Osteoblast (primary cell): ENCODE measurements around the gene NT5DC3. TPM values are rescaled to one million over a fixed set of nuclear protein-coding genes. Genes with fewer than 3 reads are reported as not detected.
A peak's percentile ranks its signal among the peaks of the same experiment; 100 is the strongest.

Source experiments
- DNase-seq: peaks from one replicate; pipeline ENCODE4 v3.0.0; 2011; ENCODE audit warnings: low spot score, mixed read lengths; ENCODE audit not compliant: insufficient read length; ENCODE audit errors: missing footprints
- H2AFZ ChIP-seq: 2 replicates; pipeline ENCODE4 v1.6.0; 2011; ENCODE audit warnings: mild to moderate bottlenecking, low read length
- H3K27ac ChIP-seq: 2 replicates; pipeline ENCODE4 v1.5.1; 2011; ENCODE audit warnings: mild to moderate bottlenecking, low read depth, low read length, moderate library complexity
- H3K27me3 ChIP-seq: 2 replicates; pipeline ENCODE4 v1.6.0; 2012; ENCODE audit warnings: mild to moderate bottlenecking, control low read depth, inconsistent platforms, low read length, moderate library complexity; ENCODE audit not compliant: insufficient read depth
- H3K36me3 ChIP-seq: 2 replicates; pipeline ENCODE4 v1.5.1; 2011; ENCODE audit warnings: mild to moderate bottlenecking, low read length, control low read depth, moderate library complexity; ENCODE audit not compliant: insufficient read depth
- H3K4me1 ChIP-seq: 2 replicates; pipeline ENCODE4 v1.5.1; 2011; ENCODE audit warnings: mild to moderate bottlenecking, low read length, control low read depth, moderate library complexity; ENCODE audit not compliant: insufficient read depth
- H3K4me2 ChIP-seq: 2 replicates; pipeline ENCODE4 v1.6.0; 2011; ENCODE audit warnings: mild to moderate bottlenecking, low read length; ENCODE audit not compliant: insufficient read depth
- H3K4me3 ChIP-seq: fragments of 200-600 bp; sonication (generic); 3 replicates; pipeline ENCODE4 v1.5.1; 2012; ENCODE audit warnings: mild to moderate bottlenecking, low read length, inconsistent platforms; ENCODE audit not compliant: insufficient read depth
- H3K79me2 ChIP-seq: 2 replicates; pipeline ENCODE4 v1.6.0; 2012; ENCODE audit warnings: mild to moderate bottlenecking, low read length, control low read depth, inconsistent platforms; ENCODE audit not compliant: insufficient read depth
- H3K9me3 ChIP-seq: 2 replicates; pipeline ENCODE4 v1.5.1; 2011; ENCODE audit warnings: low read depth, low read length, control low read depth
- H4K20me1 ChIP-seq: 2 replicates; pipeline ENCODE4 v1.6.0; 2012; ENCODE audit warnings: mild to moderate bottlenecking, low read length, control low read depth; ENCODE audit not compliant: insufficient read depth
- total RNA-seq: library from RNA; depleted of rRNA; stranded (reverse); fragments of >200 nt; gene quantifications from 2 replicates; pipeline ENCODE4 v1.2.3, GENCODE V29; 2012
- TF ChIP-seq, protein P1 (sequence below): IDR thresholded peaks from 2 replicates; pipeline ENCODE4 v1.5.1; 2011; ENCODE audit warnings: mild to moderate bottlenecking, low read depth, low read length, moderate library complexity; ENCODE audit errors: extremely low read depth

The NT5DC3 gene
- total RNA-seq, 1 donor: 10.1 TPM

GRCh38 chr12:103844305-103844704, 3.3 kb upstream of the NT5DC3 start:
- Histone ChIP-seq H3K4me3 (no peak overlapping the region), H2AFZ (no peak overlapping the region), H3K9me3 (no peaks in the 10 kb centered on the region), H4K20me1 (no peaks in the 10 kb centered on the region), H3K79me2 (peaks cover 17% of the 10 kb centered on the region), H3K36me3 (no peaks in the 10 kb centered on the region), H3K27me3 (no peaks in the 10 kb centered on the region), H3K27ac (no peak overlapping the region), H3K4me1 (peaks cover 14% of the 10 kb centered on the region), H3K4me2 (no peak overlapping the region)
- TF ChIP-seq, protein P1, sequence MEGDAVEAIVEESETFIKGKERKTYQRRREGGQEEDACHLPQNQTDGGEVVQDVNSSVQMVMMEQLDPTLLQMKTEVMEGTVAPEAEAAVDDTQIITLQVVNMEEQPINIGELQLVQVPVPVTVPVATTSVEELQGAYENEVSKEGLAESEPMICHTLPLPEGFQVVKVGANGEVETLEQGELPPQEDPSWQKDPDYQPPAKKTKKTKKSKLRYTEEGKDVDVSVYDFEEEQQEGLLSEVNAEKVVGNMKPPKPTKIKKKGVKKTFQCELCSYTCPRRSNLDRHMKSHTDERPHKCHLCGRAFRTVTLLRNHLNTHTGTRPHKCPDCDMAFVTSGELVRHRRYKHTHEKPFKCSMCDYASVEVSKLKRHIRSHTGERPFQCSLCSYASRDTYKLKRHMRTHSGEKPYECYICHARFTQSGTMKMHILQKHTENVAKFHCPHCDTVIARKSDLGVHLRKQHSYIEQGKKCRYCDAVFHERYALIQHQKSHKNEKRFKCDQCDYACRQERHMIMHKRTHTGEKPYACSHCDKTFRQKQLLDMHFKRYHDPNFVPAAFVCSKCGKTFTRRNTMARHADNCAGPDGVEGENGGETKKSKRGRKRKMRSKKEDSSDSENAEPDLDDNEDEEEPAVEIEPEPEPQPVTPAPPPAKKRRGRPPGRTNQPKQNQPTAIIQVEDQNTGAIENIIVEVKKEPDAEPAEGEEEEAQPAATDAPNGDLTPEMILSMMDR: no peak
- no peak for DNase-seq

DNA sequence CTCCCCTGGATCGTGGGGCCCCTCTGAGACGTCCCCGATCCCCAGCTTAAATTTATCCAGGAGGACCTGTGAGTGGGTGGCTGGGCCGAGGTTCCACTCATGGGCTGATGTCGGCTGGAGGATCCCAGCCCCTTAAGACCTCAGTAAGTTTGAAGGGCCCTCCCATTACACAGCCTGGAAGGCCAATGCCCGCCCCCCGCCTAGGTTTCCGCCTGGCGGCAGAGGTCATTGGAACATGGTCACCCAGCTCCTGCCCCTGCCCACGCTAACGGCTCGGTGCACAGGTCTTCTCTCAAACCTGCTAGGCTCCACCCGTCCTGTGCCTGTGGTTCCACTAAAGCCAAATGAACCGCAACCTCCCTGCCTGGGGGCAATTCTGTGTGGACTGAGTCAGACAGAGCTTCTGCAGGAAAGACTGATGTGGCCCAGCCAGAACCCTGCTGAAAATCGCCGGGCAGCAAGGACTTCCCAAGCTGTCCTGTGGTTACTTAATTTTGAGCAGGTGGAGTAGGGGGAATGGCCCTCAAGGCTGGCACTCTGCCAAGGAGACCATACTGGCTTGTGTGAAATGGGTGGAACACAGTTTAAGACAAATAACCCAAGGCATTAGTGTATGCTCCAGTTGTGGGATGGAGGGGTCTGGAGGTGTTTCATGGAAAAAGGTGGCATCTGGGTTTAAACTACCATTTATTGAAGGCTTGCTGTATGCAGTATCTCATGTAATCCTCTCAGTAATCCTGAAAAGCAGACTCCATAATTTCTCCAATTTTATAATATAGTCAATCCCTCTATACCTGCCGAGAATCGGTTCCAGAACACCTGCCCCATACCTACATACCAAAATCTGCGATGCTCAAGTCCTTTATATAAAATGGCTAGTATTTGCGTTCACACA, 903 bp upstream of the NT5DC3 start:
- H4K20me1 ChIP-seq: peaks cover 12% of the 10 kb centered on the region
- peaks cover 15% of the 10 kb centered on the region for H3K4me1 ChIP-seq
- TF ChIP-seq, protein P1: peak; percentile 5
- H2AFZ ChIP-seq: peak overlapping the region; percentile 88
- H3K79me2 ChIP-seq: peaks cover 37% of the 10 kb centered on the region
- H3K36me3 ChIP-seq: no peaks in the 10 kb centered on the region
- peak; percentile 90 for DNase-seq
- H3K27ac ChIP-seq: peak overlapping the region; percentile 17
- no peaks in the 10 kb centered on the region for H3K9me3 ChIP-seq
- no peaks in the 10 kb centered on the region for H3K27me3 ChIP-seq
- peak overlapping the region; percentile 87 for H3K4me2 ChIP-seq
- peak overlapping the region; percentile 86 for H3K4me3 ChIP-seq

DNA sequence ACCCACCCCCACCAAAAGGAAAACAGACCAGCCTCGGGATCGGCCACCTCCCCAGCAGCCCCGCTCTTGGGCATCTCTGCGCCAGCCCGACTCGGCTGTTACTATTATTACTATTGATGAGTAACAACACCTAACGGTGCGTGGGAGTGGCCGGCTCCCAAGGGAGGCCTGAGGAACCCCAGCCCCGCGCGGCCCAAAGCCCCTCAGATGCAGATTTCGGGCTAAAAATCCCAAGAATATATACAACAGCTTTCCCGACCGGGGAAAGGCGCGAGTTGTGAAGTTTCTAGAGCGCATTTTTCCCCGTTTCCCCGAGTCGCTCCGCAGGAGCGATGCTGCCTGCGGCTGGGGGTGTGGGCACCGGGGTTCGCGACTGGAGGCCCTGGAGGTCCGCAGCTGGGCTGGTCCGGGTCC, 565 bp downstream of the NT5DC3 start:
- DNase-seq: peak; percentile 79

More for the DNA sequence above, 565 bp downstream of the NT5DC3 start:
- Histone ChIP-seq H3K27ac (peak overlapping the region; percentile 16), H3K9me3 (no peaks in the 10 kb centered on the region), H3K27me3 (no peaks in the 10 kb centered on the region), H3K4me2 (peak overlapping the region; percentile 90), H2AFZ (peak overlapping the region; percentile 56), H3K4me1 (peaks cover 15% of the 10 kb centered on the region), H3K4me3 (peak overlapping the region; percentile 86), H3K36me3 (no peaks in the 10 kb centered on the region), H4K20me1 (peaks cover 12% of the 10 kb centered on the region), H3K79me2 (peaks cover 51% of the 10 kb centered on the region)
- TF ChIP-seq, protein P1: no peak
